HepG2 (cell line): ENCODE data around the gene CMPK2. TPM values are rescaled to one million over a fixed set of nuclear protein-coding genes. Genes with fewer than 3 reads are reported as not detected.

Experiments
- ATAC-seq: fragments of 200-7000 bp; cut with Tn5 transposase; 3 replicates; pipeline ENCODE4 v1.9.1; 2020; ENCODE audit warnings: mild to moderate bottlenecking, moderate library complexity
- BruUV-seq: library from RNA; stranded (reverse); fragments of 400-500 nt; replicated peaks from 2 replicates; lab custom pipeline; 2021; lab: Mats Ljungman, UMichigan
- CTCF ChIA-PET: fragments of 300-600 bp; formaldehyde crosslinking; extraction: SDS; loops from one replicate; lab custom pipeline; 2021; ENCODE audit warnings: low total read pairs, inconsistent platforms, low intra/inter-chr PET ratio; lab: Yijun Ruan, JAX
- POLR2A ChIA-PET: fragments of 350-600 bp; sonication (Branson Sonifier 250); formaldehyde crosslinking; loops from one replicate; lab custom pipeline; 2020; ENCODE audit warnings: antibody characterized with exemption, inconsistent platforms; lab: Yijun Ruan, JAX
- DNase-seq: peaks from one replicate; pipeline ENCODE4 v3.0.0-alpha.2; 2015; ENCODE audit warnings: low spot score
- FAIRE-seq: peaks from 3 replicates; lab custom pipeline; 2011; peaks lifted over from hg19 to GRCh38; lab: Jason Lieb, UNC
- H2AFZ ChIP-seq: one replicate; pipeline ENCODE4 v1.6.1; 2011; ENCODE audit warnings: low read length, inconsistent platforms
- H3K27ac ChIP-seq: fragments of 300-600 bp; 3 replicates; pipeline ENCODE4 v1.8.0; 2011; ENCODE audit warnings: mixed run types, mild to moderate bottlenecking, mixed read lengths, low read length, inconsistent platforms; ENCODE audit not compliant: insufficient read depth; ENCODE audit errors: extremely low read length
- H3K27me3 ChIP-seq, 2 experiments: fragments of 200-600 bp in 1 of 2; 2 replicates in 1 of 2; 3 replicates in 1 of 2; pipeline versions ENCODE4 v1.6.0 to v1.8.0; 2011; ENCODE audit warnings: low read length in 2 of 2, mild to moderate bottlenecking in 2 of 2, moderate library complexity in 2 of 2, inconsistent platforms in 1 of 2; ENCODE audit not compliant: insufficient read depth in 2 of 2, control insufficient read depth in 1 of 2
- H3K36me3 ChIP-seq, 2 experiments: fragments of 200-600 bp in 1 of 2; replicated peaks in 1 of 2; 2 replicates in 1 of 2; 3 replicates in 1 of 2; pipeline versions ENCODE4 v1.5.1 to v1.8.0; 2011; ENCODE audit warnings: low read length in 2 of 2, inconsistent platforms in 1 of 2; ENCODE audit not compliant: insufficient read depth in 2 of 2, control insufficient read depth in 1 of 2
- H3K4me1 ChIP-seq: 2 replicates; pipeline ENCODE4 v1.5.1; 2012; ENCODE audit warnings: low read length, inconsistent platforms; ENCODE audit not compliant: insufficient read depth
- H3K4me2 ChIP-seq: 2 replicates; pipeline ENCODE4 v1.6.0; 2011; ENCODE audit warnings: low read depth, low read length, inconsistent platforms
- H3K4me3 ChIP-seq, 3 experiments: fragments of 200-600 bp in 1 of 3; sonication (generic), shearing (Covaris generic) in 1 of 3; replicated peaks in 1 of 3; 2 replicates each; pipeline ENCODE4 v1.5.1; 2011 to 2016; ENCODE audit warnings: low read length in 3 of 3, inconsistent platforms in 2 of 3, low read depth in 2 of 3, mild to moderate bottlenecking in 2 of 3, control low read depth in 1 of 3, mixed read lengths in 1 of 3; ENCODE audit not compliant: insufficient read depth in 1 of 3
- H3K79me2 ChIP-seq: one replicate; pipeline ENCODE4 v1.6.1; 2011; ENCODE audit warnings: low read length, inconsistent platforms; ENCODE audit not compliant: insufficient read depth
- H3K9ac ChIP-seq: 2 replicates; pipeline ENCODE4 v1.6.0; 2011; ENCODE audit warnings: mild to moderate bottlenecking, low read depth, low read length, inconsistent platforms; ENCODE audit not compliant: insufficient read depth
- H3K9me3 ChIP-seq: 2 replicates; pipeline ENCODE4 v1.5.1; 2012; ENCODE audit warnings: mild to moderate bottlenecking, low read length
- H4K20me1 ChIP-seq: 2 replicates; pipeline ENCODE4 v1.6.0; 2011; ENCODE audit warnings: inconsistent platforms, mild to moderate bottlenecking, low read length, moderate library complexity; ENCODE audit not compliant: insufficient read depth
- ARID2 ChIP-seq: sonication (generic); formaldehyde crosslinking; IDR thresholded peaks from 2 replicates; pipeline ENCODE4 v1.8.1; 2022; ENCODE audit warnings: mild to moderate bottlenecking, missing genetic modification reagents, borderline replicate concordance
- CEBPB ChIP-seq: IDR thresholded peaks from 2 replicates; pipeline ENCODE4 v1.6.1; 2011; ENCODE audit warnings: low read depth, low read length, improper control_type of control experiment, borderline replicate concordance
- CEBPG ChIP-seq: IDR thresholded peaks from 2 replicates; pipeline ENCODE4 v1.6.1; 2016
- KAT2B ChIP-seq: fragments of 150-350 bp; IDR thresholded peaks from 2 replicates; pipeline ENCODE4 v1.6.1; 2014; ENCODE audit warnings: low read depth, low read length, borderline replicate concordance
- KDM1A ChIP-seq: IDR thresholded peaks from 2 replicates; pipeline ENCODE4 v1.6.1; 2016; ENCODE audit warnings: missing compliant biosample characterization
- KMT2A ChIP-seq: sonication (generic); formaldehyde crosslinking; IDR thresholded peaks from 2 replicates; pipeline ENCODE4 v1.4.0; 2020; ENCODE audit warnings: missing genetic modification reagents
- MAFG ChIP-seq: sonication (generic); formaldehyde crosslinking; IDR thresholded peaks from 2 replicates; pipeline ENCODE4 v1.5.1; 2020; ENCODE audit warnings: mild to moderate bottlenecking, missing genetic modification reagents
- PHF5A ChIP-seq: IDR thresholded peaks from one replicate; pipeline ENCODE4 v1.6.1; 2018; ENCODE audit warnings: low read depth, missing genetic modification reagents; ENCODE audit not compliant: unreplicated experiment
- SRY ChIP-seq: sonication (generic); formaldehyde crosslinking; IDR thresholded peaks from 2 replicates; pipeline ENCODE4 v1.8.0; 2022; ENCODE audit warnings: mild to moderate bottlenecking, missing genetic modification reagents
- ZBTB34 ChIP-seq: sonication (generic); formaldehyde crosslinking; IDR thresholded peaks from 2 replicates; pipeline ENCODE4 v1.8.0; 2022; ENCODE audit warnings: mild to moderate bottlenecking, missing genetic modification reagents
- ZGPAT ChIP-seq: IDR thresholded peaks from 2 replicates; pipeline ENCODE4 v1.6.1; 2016; ENCODE audit warnings: mild to moderate bottlenecking
- ZNF496 ChIP-seq: sonication (generic); formaldehyde crosslinking; IDR thresholded peaks from 2 replicates; pipeline ENCODE4 v1.8.1; 2023; ENCODE audit warnings: mild to moderate bottlenecking, moderate library complexity, missing genetic modification reagents; ENCODE audit not compliant: insufficient replicate concordance
- ZNF607 ChIP-seq: sonication (generic); formaldehyde crosslinking; IDR thresholded peaks from 2 replicates; pipeline ENCODE4 v1.5.1; 2020; ENCODE audit warnings: missing genetic modification reagents, mild to moderate bottlenecking, borderline replicate concordance
- ZNF776 ChIP-seq: sonication (generic); formaldehyde crosslinking; IDR thresholded peaks from 2 replicates; pipeline ENCODE4 v1.4.0; 2020; ENCODE audit warnings: mild to moderate bottlenecking, missing genetic modification reagents
- WGBS: methylation state at CpG from one replicate; pipeline ENCODE4 v1.1.6; 2017; ENCODE audit warnings: low lambda C conversion rate; 5-methylcytosine and 5-hydroxymethylcytosine counted together
- in situ Hi-C: cut with HindIII; loops from 2 replicates; pipeline ENCODE4 v1.10.0; 2017; ENCODE audit warnings: low pct_unique_long_range_greater_than_20kb; ENCODE audit not compliant: extremely low pct_ligation_motif_present
- intact Hi-C: fragments of 100-400 bp; cut with micrococcal nuclease; formaldehyde crosslinking; loops from one replicate; pipeline ENCODE4 v1.10.0; 2022; ENCODE audit not compliant: unreplicated experiment
- polyA plus RNA-seq, 8 experiments: library from polyadenylated mRNA; depleted of rRNA in 3 of 8; stranded (reverse) in 7 of 8; unstranded in 1 of 8; fragments of >200 nt; fragmentation: Illumina TruSeq in 4 of 8; extraction: Trizol in 4 of 8; gene quantifications; 2 replicates each; pipeline versions ENCODE4 v1.2.1 to v1.2.3, GENCODE V29; 2011 to 2016; ENCODE audit warnings: low read depth in 4 of 8, missing spikeins in 1 of 8, mixed read lengths in 1 of 8; ENCODE audit not compliant: insufficient read depth in 1 of 8
- total RNA-seq, 5 experiments: library from RNA; depleted of rRNA; stranded (reverse); fragments of >200 nt; fragmentation: Illumina TruSeq; extraction: Trizol; gene quantifications; 2 replicates each; pipeline ENCODE4 v1.2.3, GENCODE V29; 2016; ENCODE audit warnings: low read depth in 1 of 5
- TF ChIP-seq, protein P1 (sequence below): sonication (generic); formaldehyde crosslinking; IDR thresholded peaks from 2 replicates; pipeline ENCODE4 v1.9.0; 2021; ENCODE audit warnings: missing genetic modification reagents, borderline replicate concordance

CMPK2 gene
- total and polyA plus RNA-seq, 2 of the 13 experiments (the other 11 are each of a cell fraction or from before 2014, with no cell fraction given): 0.04 to 1.0 TPM

DNA sequence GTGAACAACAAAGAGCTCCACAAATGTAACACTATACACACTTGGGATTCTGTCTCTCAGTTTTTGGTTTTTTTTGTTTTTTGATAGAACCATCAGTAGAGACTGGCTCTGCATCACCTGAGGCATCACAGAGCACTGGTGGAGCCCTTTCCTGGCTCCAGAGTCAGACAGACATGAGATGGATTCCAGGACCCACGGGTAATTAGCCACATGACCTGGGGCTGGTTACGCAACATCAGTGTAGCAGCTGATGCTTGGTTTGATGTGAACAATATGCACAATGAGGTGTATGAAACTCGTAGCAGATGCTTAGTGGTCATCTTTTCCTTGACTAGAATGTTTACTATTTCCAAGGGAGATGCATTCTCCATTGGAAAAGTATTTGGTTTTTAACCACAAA lies 40.7 kb downstream of the CMPK2 start:
- TF ChIP-seq MAFG (CRISPR knock-in tag) (no peak), CEBPG (peak; percentile 60), CEBPB (peak; percentile 89), PHF5A (CRISPR knock-in tag) (no peak), ZNF496 (no peak)
- TF ChIP-seq, all 625 proteins: peak for 2
- CTCF ChIA-PET: no interaction called here
- in situ Hi-C loops (no loop called here), intact Hi-C loops (loop anchor here (5.0 kb wide), 1 partner anchor 217 kb away; no protein-coding TSS in a partner anchor)
- FAIRE-seq: no peak
- no peak overlapping the region for H2AFZ ChIP-seq
- H3K9ac ChIP-seq: no peak overlapping the region
- ATAC-seq: no peak
- POLR2A ChIA-PET: no interaction called here
- BruUV-seq: no TSS peak
- H3K79me2 ChIP-seq: no peaks in the 10 kb centered on the region
- no peak for DNase-seq
- H4K20me1 ChIP-seq: no peaks in the 10 kb centered on the region
- WGBS: 26% methylated on average over 3 of the region's 3 CpGs
- no peak overlapping the region for H3K4me3 ChIP-seq
- H3K27me3 ChIP-seq: peaks cover 2 to 17% of the 10 kb centered on the region in 2 experiments; a peak in 2 of 5 replicates
- H3K27ac ChIP-seq: no peak overlapping the region
- no peaks in the 10 kb centered on the region for H3K4me1 ChIP-seq
- H3K4me2 ChIP-seq: no peak overlapping the region
- H3K36me3 ChIP-seq: no peaks in the 10 kb centered on the region
- no peaks in the 10 kb centered on the region for H3K9me3 ChIP-seq

- Histone ChIP-seq H3K27ac (no peak overlapping the region), H3K9ac (no peak overlapping the region), H3K4me2 (no peak overlapping the region), H2AFZ (no peak overlapping the region), H3K4me1 (no peaks in the 10 kb centered on the region), H4K20me1 (no peaks in the 10 kb centered on the region), H3K36me3 (no peaks in the 10 kb centered on the region), H3K79me2 (no peaks in the 10 kb centered on the region), H3K9me3 (no peaks in the 10 kb centered on the region), H3K27me3 (peaks cover 2 to 23% of the 10 kb centered on the region in 2 experiments; a peak in 2 of 5 replicates), H3K4me3 (no peak overlapping the region)
- intact Hi-C loops (no loop called here), in situ Hi-C loops (no loop called here)
- POLR2A ChIA-PET: no interaction called here
- DNase-seq: no peak
- BruUV-seq: no TSS peak
- FAIRE-seq: no peak
- WGBS: 3% methylated on average over 5 of the region's 5 CpGs
- no peak for ATAC-seq
- CTCF ChIA-PET: no interaction called here
- TF ChIP-seq ZNF607 (no peak), ZNF776 (CRISPR knock-in tag) (no peak), KAT2B (no peak), KDM1A (CRISPR knock-in tag) (no peak), ARID2 (CRISPR knock-in tag) (no peak), ZGPAT (CRISPR knock-in tag) (no peak), SRY (no peak), KMT2A (CRISPR knock-in tag) (no peak), ZBTB34 (no peak)
- TF ChIP-seq, protein P1, sequence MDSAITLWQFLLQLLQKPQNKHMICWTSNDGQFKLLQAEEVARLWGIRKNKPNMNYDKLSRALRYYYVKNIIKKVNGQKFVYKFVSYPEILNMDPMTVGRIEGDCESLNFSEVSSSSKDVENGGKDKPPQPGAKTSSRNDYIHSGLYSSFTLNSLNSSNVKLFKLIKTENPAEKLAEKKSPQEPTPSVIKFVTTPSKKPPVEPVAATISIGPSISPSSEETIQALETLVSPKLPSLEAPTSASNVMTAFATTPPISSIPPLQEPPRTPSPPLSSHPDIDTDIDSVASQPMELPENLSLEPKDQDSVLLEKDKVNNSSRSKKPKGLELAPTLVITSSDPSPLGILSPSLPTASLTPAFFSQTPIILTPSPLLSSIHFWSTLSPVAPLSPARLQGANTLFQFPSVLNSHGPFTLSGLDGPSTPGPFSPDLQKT (CRISPR knock-in tag): no peak
These were observed 42.6 kb downstream of the CMPK2 start for GRCh38 chr2:6823111-6823510.
